GM19193 (cell line): Measurements from ENCODE around the gene SLC35F2.

Experiments used
- POLR2A ChIP-seq: IDR thresholded peaks from 4 replicates; pipeline ENCODE4 v1.6.1; 2011; ENCODE audit not compliant: insufficient read depth, insufficient read length; ENCODE audit errors: extremely low read depth

Gene SLC35F2

DNA sequence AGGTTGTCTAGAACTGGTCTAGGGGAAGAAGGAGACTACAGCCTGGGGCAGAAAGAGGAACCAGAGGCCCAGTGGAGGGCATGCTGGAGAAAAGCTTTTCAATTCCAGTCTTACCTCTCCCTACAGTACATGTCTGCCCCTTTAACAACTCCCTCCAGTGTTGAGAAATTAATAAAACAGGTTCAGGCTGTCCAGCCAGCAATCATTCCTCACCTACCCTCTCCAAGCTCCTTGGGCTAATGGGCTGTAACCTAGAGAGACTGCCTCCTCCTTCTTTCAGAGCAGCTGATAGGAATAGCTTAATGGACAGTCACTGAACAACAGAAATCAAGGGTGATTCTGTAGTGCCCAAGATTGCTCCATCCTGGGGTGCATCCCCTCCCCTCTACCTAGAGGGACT, 8.8 kb downstream of the SLC35F2 start:
- TF ChIP-seq POLR2A, result no peak

DNA sequence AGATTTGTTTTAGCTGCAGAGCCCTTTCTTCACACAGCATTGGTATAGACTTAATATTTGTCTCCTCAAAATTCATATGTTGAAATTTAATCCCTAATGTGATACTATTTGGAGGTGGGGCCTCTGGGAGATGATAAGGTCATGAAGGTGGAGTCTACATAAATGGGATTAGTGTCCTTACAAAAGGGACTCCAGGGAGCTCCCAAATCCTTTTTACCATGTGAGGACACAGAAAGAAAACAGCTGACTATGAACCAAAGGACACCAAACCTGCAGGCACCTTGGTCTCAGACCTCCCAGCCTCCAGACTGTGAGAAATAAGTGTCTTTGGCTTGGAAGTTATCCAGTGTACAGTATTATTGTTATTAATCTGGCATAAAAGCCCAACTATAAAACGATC, 10.2 kb downstream of the SLC35F2 start:
- TF ChIP-seq POLR2A, result no peak

DNA sequence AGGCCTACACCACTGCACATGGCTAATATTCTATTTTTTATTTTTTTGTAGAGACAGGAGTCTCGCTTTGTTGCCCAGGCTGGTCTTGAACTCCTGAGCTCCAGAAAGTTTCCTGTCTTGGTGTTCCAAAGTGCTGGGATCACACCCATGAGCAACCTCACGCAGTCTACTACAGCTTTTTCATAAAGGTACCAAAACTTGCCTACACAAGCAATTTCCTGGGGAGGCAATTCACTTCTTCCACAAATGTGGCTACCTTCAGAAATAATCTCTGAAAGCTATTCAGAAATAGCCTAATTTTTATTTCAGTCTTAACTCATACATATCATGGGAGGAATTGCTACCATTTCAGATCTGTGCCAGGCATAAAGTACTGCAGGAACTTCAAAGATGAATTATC, 11.4 kb downstream of the SLC35F2 start:
- TF ChIP-seq POLR2A, result no peak

DNA sequence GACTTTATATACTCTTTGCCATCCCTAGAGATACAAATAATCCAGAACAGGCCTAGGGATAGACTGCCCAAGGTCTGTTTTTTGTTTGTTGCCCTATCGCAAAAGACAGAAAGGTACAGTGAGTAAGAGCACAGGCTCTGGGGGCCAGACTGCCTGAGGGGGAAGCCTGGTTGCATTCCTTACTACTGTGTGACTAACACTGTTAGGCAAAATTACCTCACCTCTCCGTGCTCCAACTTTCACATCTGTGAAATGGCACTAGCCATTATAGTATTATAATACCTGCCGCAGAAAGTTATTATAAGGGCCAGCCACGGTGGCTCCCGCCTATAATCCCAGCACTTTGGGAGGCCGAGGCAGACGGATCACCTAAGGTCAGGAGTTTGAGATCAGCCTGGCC, 14.5 kb downstream of the SLC35F2 start:
- no peak for TF ChIP-seq POLR2A

DNA sequence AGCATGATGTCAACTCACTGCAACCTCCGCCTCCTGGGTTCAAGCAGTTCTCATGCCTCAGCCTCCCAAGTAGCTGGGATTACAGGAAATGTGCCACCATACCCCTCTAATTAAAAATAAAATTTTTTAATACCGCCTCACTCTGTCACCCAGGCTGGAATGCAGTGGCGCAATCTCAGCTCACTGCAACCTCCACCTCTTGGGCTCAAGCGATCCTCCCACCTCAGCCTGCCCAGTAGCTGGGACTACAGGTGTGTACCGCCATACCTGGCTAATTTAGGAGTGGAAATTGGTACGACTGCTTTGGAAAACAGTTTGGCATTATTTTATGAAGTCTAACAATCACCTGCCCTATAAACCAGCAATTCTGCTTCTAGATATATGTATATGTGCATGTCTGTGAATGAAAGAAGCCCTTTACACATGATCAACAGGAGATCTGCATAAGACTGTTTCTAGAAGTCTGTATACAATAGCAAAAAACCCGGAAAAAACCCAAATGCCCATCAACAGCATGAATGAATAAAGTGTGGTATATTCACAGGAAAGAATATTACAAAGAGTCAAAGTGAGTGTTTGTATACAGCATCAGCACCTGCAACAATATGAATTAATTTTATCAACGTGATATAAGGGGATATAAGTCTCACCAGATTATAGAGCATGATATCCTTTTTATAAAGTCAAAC, 16.0 kb downstream of the SLC35F2 start:
- no peak for TF ChIP-seq POLR2A

DNA sequence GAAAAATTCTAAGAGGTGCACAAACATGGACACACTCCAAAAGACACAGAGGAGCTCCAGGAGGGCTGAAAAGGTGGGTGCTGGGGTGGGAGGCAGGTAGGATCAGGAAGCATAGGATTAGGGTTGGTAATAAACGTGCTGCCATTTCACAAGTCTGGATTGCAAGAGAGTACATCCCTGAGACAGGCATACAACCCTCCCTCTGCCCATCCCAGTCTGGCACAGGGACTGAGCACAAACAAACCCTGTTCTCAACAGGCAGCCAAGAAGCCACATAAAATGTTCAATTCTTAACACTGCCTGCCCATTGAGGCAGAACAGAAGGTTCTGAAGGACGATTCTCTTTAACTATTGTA, 18.5 kb downstream of the SLC35F2 start:
- no peak for TF ChIP-seq POLR2A

DNA sequence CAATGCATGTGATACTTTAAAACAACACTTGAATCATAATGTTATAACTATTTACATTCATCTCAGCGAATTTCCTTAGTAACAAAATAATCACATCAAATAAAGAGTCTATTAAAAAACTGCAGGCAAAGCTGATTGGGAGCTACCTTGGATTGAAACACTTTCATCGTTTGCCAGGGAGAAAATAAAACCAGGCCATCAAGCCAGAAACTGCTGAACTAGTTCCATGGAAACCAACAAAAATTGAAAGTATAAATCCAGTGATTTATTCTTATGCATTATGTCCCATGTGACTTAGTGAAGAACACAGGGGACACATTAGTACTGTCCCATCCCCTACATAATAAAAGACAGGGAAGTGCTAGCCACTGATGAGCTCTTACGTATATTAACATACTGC, 21.7 kb downstream of the SLC35F2 start:
- no peak for TF ChIP-seq POLR2A

DNA sequence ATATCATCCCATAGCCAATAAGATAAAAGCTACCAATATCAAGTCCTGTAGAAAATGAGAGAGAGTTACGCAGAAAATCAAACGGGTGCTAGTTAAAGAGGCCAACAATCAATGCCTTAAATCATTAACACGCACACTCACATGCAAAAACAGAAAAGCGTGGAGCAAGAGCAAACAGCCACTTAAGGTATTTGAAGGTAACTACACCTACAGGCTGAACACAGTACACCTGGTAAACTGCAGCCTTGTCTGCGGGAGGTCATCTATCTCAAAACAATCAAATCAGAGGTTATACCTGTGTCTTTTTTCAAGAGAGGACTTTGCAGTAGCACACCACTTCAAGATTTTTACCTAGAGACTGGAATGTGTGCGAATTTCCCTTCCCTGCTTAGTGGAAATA, 23.6 kb downstream of the SLC35F2 start:
- TF ChIP-seq POLR2A, result no peak

DNA sequence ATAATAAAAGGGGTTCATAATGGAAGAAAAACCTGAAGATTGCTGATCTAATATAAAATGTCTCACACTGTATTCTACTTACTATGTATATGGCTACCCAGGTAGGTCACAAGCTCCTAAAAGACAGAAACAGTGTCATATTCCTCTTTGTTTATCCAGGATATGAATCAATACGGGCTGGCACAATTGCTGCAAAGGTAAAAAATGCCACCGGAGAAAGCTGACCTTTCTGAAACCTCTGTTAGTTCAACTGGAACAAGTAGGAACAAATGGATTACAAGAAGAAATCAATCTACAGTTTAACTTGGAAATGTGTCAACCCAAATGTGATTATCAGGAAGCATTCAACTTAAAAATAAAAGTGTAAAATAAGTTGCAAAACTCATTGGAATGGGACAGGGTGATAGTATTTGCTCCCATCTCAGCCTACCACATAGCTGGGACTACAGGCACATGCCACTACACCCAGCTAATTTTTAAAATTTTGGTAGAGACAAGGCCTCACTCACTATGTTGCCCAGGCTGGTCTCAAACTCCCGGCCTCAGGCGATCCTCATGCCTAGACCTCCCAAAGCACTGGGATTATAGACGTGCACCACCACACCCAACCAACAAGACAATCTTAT, 27.6 kb downstream of the SLC35F2 start:
- TF ChIP-seq POLR2A, result no peak

DNA sequence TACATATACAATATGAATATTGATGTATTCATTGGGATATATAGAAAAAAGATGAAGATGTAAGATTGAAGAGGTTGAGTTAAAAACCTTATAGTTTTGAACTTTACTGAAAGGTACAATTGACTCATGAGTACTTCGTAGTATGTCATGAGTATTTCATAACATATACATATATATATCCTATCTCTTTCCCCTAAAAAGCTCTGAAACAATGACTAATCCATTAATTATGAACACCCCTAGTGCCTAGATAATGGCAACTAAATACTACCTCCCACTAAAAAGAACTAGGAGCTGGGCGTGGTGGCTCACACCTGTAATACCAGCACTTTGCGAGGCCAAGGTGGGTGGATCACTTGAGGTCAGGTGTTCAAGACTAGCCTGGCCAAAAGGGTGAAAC, 31.5 kb downstream of the SLC35F2 start:
- TF ChIP-seq POLR2A, result no peak

DNA sequence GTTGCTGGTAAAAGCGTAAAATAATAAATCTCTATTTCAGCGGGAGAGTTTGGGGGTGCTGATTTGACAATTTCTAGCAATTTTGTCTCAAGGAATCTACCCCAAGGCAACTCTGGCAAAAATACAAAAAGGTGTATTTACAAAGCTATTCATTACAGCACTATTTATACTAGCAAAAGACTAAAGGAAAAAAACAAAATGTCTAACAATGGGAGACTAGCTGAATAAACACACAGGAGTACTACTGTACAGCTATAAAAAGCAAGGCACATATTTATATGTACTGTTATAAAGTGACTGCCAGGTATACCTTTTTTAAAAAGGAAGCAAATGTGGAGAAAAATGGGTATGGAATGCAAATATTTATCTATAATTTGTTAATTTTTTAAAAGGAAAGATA, 32.7 kb downstream of the SLC35F2 start:
- no peak for TF ChIP-seq POLR2A

DNA sequence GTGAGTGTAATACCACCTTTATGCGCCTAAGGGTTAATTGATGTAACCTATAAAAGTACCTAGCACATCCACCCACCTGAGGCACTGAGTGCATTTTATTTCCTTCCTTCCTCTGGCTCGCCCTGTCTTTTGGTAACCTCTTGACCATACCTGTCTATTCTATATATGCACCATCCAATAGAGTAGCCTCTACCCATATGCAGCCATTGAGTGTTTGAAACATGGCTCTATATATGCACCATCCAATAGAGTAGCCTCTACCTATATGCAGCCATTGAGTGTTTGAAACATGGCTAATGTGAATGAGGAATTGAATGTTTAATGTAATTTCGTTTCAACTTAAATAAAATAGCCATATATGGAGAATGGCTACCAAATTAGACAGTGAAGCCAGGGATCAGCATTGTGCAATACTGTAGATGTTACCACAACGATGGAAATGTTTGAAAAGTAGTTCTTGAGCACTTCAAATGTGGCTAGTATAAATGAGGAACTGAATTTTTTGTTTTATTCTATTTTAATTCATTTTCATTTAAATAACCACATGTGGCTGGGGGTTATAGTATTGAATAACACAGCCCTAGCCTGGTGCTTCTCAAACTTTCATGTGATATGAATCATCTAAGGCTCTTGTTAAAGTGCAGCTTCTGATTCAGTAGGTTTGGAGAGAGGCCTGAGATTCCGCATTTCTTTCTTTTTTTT, 33.8 kb downstream of the SLC35F2 start:
- no peak for TF ChIP-seq POLR2A

DNA sequence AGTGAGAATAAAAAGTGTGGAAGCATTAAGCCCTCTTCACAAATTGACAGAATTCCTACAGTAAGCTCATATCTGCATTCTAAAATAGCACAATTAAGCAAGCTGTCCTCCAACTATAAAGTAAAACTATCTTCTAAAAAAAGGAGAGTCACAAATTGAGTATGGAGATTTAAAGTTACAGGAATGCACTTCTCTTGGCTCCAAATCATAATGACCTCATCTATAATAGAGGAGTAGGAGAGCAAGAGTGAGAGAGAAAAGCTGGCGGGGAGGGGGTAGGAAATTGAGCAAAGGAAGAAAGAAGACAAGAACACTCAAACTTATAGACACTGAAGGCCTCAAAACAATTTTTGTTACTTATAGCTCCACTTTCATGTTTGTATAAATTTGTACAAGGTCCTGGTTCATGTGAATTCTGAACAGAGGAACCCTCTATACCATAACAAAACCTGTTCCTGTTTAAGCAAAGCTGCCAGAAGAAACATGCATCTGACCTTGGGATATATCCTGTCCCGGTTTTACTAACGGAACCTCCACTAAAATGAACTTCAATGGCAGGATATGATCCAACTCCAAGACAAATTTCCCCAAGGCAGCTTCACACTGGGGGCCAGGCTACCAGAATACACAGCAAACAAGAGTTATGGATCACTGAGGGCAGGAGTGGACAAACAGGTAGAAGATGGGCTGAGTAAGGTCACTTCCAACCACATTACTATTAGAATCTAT, 37.2 kb downstream of the SLC35F2 start:
- TF ChIP-seq POLR2A, result no peak

DNA sequence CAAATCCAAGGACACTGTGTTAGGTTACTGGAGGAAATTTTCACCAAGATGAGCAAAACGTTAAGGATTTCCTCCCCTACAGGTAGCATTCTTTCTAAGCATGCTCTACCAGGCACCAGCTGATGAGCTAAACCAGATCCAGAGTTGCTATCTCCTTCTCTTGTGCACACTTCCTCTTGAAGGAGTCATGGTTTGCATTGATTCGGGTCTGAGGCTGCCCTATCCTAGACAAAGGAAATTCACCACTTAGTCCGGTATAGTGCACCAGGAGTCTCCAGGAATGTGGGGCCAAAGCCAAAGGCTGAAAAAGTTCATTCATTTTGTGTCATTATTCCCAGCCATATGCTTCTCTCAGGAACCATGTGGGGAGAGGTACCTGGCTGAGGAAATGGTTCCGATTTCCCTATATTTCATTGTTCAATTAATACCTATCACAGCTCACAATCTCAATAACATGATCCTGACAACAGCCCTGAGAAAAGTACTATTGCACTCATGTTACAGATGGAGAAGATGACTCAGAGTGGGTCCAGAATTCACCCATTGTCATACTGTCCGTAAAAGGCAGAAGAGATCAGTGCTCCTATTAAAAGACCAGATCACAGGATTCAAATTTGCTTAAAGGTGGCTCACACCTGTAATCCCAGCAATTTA, 39.1 kb downstream of the SLC35F2 start:
- no peak for TF ChIP-seq POLR2A

DNA sequence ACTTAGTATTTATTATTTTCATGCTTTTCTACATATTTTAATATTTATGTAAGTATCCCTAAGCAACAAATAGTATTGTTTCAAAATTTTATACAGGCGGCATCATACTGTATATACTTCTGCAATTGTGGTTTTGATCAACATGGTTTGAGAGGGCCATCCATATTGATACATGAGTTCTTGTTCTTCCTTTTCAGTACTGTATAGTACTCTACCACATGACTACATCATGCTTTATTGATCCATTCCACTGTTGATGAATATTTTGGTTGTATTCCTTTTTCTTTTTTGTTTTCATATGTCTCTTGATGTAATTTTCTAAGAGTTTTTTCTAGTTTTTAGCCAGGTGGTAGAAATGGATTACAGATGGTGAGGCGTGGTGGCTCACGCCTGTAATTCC, 40.1 kb downstream of the SLC35F2 start:
- TF ChIP-seq POLR2A, result no peak
